Fibroblast of mammary gland (primary cell): Measurements from ENCODE around the gene TMEM98.

Experiments used
- DNase-seq: peaks from one replicate; pipeline ENCODE4 v3.0.0-alpha.2; 2010; ENCODE audit warnings: low read depth
- H3K4me3 ChIP-seq: 2 replicates; pipeline ENCODE4 v1.5.1; 2011; ENCODE audit warnings: low read depth, mild to moderate bottlenecking, low read length, moderate library complexity; ENCODE audit not compliant: control insufficient read depth
- CTCF ChIP-seq: conservative IDR thresholded peaks from 2 replicates; pipeline ENCODE4 v1.5.1; 2011; ENCODE audit warnings: low read depth, low read length, inconsistent platforms; ENCODE audit not compliant: control insufficient read depth, insufficient read depth

The TMEM98 gene

GRCh38 chr17:32933881-32934280 is 5.9 kb downstream of the TMEM98 start:
- H3K4me3 ChIP-seq: no peak overlapping the region
- no peak for DNase-seq

GRCh38 chr17:32935726-32936125 is 7.8 kb downstream of the TMEM98 start:
- no peak overlapping the region for H3K4me3 ChIP-seq
- no peak for DNase-seq
- no peak for TF ChIP-seq CTCF

More at GRCh38 chr17:32933881-32934280, 5.9 kb downstream of the TMEM98 start:
- TF ChIP-seq CTCF: no peak

- no peak overlapping the region for H3K4me3 ChIP-seq
- no peak for TF ChIP-seq CTCF
- no peak for DNase-seq
Observed at GRCh38 chr17:32936186-32936893, 8.4 kb downstream of the TMEM98 start.

- DNase-seq: peak; percentile 76
- H3K4me3 ChIP-seq: no peak overlapping the region
- TF ChIP-seq CTCF: peak; percentile 77
Observed at GRCh38 chr17:32936894-32937500, 9.0 kb downstream of the TMEM98 start.

- no peak overlapping the region for H3K4me3 ChIP-seq
- no peak for TF ChIP-seq CTCF
- no peak for DNase-seq
Observed at GRCh38 chr17:32940706-32941390, 12.9 kb downstream of the TMEM98 start.

GRCh38 chr17:32941419-32942032 is 13.6 kb downstream of the TMEM98 start:
- H3K4me3 ChIP-seq: no peak overlapping the region
- no peak for DNase-seq
- peak; percentile 34 for TF ChIP-seq CTCF
